ENCODE results near the gene DMRT2. TPM values are rescaled to one million over a fixed set of nuclear protein-coding genes. Genes with fewer than 3 reads are reported as not detected.

The DMRT2 gene
- total RNA-seq, result not detected

DNA sequence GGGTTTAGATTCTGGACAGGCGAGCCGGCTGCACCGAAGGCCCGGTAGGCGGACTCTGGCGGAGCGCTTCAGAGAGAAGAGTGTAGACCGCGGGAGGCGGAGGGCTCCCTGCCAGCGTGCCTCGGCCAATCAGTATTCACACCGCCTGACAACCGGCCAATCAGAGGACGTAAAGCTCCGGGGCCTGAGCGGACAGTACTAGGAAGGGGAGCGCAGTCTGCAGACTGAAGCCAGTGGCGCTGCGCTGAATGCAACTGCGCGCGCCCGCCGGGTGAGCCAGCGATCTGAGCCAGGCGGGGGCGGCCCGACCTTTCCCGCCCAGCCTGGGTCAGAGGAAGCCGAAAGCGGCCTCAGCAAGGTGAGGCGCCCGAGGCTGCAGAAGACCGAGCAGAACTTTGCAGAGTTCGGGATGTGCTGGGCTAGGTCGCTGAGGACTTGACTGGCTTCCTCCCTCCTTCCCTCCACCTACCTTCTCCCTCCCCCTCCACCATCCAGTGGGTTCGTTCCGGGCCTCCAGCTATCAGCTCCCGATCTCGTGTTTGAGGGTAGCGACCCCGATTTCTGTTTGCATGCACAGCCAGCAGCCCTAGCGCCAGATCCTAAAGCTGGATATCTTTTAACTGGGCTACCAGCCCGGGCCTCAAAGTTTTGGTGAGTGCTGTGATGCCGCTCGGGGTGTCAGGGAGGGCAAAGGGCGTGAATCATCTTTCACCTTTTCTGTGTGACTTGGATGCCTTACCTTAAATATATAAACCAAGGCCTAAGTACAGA is at the start of gene DMRT2:
Gene DMRT2, plus strand, starts transcription at position 233 of the 771 bp plus-strand sequence. CDS start 1,257 bp downstream, outside the sequence.
- no peak for DNase-seq

DNA sequence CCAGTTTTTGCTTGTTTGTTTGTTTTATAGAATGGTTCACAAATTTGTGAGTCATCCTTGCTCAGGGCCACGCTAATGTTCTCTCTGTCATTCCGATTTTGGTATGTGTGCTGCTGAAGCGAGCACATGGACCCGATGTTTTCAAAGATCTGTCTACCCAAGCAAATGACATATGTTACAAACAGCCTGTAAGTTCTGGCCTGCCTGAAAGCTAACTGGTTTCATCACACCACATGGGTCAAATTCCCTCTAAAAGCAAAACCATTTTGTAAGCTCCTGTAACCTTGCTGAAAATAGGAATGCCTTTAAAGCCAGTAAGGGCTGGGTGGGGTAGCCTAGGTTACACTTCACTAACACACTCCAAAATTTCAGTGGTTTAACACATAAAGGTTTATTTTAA is 48.3 kb upstream of the DMRT2 start:
- DNase-seq, result no peak

DNA sequence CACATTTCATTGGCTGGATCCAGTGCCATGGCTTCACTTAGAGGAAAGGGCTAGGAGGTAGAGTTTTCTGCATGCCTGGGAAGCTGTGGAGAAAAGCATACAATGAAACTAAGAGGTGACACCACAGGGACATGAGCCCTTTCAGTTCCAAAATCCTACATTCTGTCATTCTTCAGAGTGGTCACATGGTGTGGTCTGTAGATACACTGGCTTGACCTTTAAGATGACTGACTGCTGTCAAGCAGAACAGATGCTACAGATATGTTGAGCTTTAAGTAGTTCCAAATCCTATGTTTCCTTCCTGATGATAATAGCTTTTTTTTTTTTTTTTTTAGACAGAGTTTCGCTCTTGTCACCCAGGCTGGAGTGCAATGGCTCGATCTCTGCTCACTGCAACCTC is 47.5 kb upstream of the DMRT2 start:
- no peak for DNase-seq

DNA sequence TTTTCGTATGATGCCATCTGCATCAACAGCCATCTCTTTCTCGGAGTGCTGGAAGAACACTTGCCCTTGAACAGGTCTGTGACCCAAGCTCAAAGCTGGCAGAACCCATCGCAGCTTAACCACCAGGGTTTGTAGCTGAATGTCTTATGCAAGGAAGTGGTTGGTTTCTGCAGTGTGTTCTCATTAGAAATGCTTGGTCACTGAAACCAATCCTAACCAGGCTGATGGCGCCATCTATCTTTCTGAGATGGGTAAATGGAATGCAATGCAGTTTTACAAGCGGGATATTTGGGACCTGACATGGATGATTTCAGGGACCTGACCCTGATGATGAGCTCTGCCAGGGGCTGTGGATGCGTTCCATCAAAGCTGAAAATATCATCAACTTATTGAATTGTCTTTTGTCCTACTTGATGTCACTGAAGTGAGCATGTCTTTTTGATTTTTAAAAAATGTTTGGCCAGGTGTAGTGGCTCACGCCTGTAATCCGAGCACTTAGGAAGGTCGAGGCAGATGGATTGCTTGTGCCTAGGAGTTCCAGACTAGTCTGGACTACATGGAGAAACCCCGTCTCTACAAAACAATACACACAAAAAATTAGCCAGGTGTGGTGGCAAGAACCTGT is 45.0 kb upstream of the DMRT2 start:
- no peak for DNase-seq

GRCh38 chr9:1007312-1007711 is 42.8 kb upstream of the DMRT2 start:
- no peak for DNase-seq

GRCh38 chr9:1008216-1008615 is 41.9 kb upstream of the DMRT2 start:
- no peak for DNase-seq

- peak; percentile 42 for DNase-seq
Observed at GRCh38 chr9:1009101-1009707, 41.0 kb upstream of the DMRT2 start.

- no peak for DNase-seq
Observed at GRCh38 chr9:1013021-1013420, 37.1 kb upstream of the DMRT2 start.

DNA sequence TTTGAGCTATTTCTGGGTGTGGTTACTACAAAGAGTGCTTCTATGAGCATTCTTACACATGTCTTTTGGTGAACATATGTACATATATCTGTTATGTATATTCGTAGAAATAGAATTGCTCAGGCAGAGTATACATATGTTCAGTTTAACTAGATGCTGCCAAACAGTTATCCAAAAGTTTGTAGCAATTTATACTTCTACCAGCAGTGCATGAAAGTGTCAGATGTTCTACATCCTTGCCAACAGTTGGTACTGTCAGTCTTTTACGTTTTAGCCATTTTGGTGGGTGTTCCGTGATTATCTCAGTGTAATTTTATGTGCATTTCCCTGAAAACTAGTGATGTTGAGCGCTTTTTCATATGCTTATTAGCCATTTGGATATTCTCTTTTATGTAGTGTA is 35.9 kb upstream of the DMRT2 start:
- DNase-seq, result no peak

- DNase-seq, result no peak
Observed at GRCh38 chr9:1014640-1015039, 35.5 kb upstream of the DMRT2 start.

DNA sequence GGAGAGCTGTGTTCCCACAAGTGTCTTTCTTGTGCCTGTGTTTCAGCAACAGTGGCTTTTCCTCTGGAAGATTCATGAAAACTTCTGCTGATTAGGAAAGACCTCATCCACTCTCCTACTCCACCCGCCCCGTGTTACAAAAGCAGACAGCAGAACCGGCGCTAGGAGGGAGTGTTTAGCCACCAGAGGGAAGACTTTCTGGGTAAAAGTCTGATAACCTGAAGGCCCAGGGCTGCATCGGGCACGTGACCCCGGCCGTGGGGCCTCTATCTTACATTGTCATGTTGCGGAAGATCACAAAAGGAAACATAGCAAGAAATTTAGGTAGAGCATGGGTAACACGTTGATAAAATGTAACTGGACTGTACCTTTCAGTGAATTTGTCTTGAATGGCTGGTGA is 32.0 kb upstream of the DMRT2 start:
- no peak for DNase-seq

DNA sequence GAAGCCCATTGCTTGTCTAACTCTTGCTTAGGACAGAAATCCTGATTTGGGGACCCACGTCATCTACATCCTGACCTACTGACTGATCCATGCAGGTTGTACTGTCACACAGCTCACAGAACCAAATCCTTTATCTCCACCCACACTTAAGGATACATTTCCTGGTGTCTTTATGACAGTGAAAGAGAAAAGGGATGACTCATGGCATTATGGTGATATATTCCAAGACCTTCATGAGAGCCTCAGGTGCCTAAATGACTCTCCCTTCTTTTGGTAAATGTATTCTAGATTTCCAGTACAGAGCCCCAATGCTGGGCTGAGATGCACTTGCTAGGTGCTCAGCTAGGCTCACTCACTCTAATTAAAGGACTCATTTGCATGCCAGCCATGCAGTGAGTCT is 26.0 kb upstream of the DMRT2 start:
- no peak for DNase-seq

DNA sequence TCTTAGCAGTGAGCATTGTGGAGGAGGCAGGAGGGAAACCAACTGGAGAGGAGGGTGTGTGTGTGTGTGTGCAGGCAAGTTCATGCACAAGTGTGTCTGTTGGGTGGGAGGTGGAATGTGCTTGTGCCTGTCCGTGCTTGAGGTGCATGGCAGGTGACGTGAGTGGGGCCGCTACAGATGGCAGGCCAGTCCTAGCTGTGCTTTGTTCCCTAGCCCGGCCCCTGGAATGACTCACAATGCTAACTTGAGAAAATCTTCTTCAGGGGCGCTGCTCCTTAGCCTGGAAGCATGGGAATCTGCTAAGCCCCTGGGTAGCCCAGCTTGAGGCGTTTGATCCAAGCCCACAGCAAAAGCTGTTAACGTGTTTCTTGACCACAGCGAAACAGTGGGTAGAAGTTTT is 25.0 kb upstream of the DMRT2 start:
- no peak for DNase-seq

GRCh38 chr9:1026219-1026618 is 23.9 kb upstream of the DMRT2 start:
- DNase-seq, result no peak

GRCh38 chr9:1028501-1029190 is 21.5 kb upstream of the DMRT2 start:
- DNase-seq, result no peak

DNA sequence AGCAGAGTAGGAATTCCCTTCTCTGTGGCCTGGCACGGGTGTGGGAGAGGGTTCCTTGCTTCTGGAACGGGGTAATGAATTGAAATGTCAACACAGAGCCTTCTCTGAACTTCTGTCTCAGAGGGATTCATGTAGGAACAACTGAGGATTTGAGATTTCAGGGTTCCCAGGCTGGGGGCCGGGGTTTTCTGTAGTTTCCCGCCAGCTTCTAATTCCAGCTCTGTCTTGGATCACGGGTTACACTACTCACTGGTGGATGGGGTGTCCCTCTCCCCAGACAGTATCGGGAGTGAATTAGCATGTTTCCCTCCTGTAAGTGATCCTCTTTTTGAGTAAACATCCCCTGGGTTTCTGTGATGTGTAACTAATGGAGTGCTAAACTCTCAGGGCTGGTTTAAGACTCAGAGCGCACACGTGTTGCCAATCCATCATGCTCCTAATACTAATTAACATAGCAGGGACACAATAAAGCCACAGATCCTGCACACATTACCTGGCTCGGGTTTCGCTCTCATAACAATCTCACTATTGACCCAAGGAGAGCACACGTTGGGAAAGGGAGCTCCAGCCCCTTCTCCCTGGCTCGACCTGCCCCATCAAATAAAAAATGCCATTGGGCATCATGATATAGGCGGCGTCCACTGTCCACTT is 18.1 kb upstream of the DMRT2 start:
- no peak for DNase-seq

- no peak for DNase-seq
Observed at GRCh38 chr9:1034271-1034670, 15.9 kb upstream of the DMRT2 start.

GRCh38 chr9:1039589-1039988 is 10.6 kb upstream of the DMRT2 start:
- no peak for DNase-seq

DNA sequence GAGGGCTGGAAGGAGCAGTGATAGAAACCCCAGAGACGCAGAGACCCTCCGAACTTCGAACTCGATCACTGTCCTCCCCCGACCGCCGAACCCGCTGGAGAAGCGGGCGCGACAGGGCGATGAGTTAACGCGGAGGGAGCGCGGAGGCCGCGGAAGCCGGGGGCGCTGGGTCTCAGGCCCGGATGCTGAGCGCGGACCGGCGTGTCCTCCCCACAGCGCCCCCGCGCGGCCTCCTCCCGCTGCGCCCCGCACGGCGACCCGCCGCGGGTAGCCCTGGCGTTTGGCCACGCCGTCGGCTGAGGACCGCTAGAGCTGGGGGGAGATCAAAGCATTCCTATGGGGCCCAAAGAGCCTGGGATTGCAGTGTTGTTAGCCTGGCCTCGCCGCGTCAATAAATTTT is 7.7 kb upstream of the DMRT2 start:
- DNase-seq, result no peak

- DNase-seq, result no peak
Observed at GRCh38 chr9:1044643-1045042, 5.5 kb upstream of the DMRT2 start.

DNA sequence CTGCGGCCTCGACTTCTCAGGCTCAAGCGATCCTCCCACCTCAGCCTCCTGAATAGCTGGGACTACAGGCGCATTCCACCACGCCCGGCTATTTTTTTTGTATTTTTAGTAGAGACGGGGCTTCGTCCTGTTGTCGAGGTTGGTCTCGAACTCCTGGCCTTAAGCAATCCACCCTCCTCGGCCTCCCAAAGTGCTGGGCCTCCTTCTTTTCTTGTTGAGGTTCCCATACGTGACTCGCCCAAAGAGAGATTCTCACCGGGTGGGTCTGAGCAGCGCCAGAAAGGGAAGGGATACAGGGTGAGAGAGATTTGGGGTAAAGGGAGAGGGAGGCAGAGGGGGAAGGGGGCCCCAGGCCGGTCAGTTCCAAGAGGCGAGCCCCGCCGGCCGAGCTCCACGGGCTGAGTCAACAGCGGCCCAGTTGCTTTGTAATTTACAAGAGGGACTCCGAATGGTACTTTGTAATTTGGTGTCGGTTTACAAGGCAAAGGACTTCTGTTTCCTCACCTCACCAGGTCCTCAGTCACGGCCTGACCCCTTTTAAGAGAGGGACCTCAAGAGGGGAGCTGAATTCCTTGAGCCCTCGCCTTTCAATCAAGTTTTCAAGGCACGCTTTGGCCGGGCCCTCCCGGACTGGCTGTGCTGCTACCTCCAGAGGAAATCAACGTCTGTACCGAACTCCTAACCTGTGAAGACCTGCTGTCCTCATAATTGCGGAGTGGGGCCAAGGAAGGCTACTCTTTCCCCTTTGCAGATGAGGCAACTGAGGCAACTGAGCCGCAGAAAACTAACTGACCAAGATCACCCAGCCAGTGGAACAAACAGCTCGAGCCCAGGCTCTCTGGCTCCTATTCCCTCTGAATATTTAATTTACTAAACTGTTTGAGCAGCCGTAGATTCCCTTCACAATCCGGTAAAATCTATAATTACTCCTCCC is 3.3 kb upstream of the DMRT2 start:
- DNase-seq, result no peak
